ENCODE data around the gene OR8D1.

The OR8D1 gene

DNA sequence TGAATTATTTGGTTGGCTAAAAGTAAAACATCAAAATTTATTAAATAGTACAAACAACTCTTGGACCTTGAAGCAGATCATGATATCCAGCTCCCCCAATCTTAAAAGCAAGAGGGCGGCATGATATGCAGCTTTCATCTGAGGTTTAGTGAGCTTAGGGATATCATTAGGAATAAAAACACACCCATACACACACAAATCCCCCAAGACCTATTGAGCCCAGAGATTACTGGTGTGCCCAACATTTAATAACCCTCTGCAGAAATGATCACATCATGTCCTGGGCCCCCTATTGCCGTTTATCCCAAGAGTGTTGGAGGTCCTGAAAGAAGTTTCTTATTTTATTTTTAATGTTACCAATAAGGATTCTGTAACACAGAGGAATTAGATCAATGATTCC, at the start of gene OR8D1:
TSS of gene OR8D1 (minus strand) at position 101 of the 400 bp plus-strand sequence. CDS start 3,183 bp downstream, outside the sequence.
- DNase-seq = no peak

DNA sequence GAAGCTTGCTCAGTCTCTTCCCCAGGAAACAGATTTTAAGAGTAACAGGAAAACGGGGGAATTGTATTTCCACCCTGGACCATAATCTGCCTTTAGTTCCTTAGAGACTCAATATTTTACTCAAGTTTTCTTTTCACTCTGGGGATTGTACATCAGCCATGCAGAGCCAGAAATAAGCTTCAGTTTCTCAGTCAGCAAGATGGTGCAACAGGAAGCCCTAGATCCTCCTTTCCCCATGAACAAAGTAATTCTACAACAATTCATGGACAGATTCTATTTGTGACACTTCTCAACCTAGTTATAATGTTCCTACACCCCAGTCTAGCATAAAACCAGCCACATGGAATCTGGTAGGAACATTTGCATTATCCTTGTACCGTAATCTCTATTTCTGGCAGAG, 45.8 kb upstream of the OR8D1 start:
- no peak for DNase-seq

DNA sequence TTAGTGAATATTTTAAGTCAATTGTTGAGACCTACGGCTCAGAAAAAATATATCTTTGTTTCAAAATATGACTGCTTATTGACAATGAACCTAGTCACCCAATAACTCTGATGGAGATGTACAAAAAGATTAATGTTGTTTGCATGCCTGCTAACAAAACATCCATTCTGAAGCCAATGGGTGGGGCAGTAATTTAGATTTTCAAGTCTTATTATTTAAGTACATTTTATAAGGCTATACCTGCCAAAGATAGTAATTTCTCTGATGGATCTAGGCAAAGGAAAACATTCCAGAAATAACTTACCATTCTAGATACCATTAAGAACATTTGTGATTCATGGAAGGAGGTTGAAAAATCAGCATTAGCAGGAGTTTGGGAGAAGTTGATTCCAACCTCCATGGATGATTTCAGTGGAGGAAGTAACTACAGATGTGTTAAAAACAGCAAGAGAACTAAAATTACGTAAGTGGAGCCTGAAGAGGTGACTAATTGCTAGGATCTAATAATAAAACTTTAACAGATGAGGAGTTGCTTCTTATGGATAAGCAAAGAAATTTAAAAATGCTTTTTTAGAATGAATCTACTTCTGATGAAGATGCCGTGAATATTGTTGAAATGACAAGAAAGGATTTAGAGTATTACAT, 32.7 kb upstream of the OR8D1 start:
- DNase-seq = no peak

DNA sequence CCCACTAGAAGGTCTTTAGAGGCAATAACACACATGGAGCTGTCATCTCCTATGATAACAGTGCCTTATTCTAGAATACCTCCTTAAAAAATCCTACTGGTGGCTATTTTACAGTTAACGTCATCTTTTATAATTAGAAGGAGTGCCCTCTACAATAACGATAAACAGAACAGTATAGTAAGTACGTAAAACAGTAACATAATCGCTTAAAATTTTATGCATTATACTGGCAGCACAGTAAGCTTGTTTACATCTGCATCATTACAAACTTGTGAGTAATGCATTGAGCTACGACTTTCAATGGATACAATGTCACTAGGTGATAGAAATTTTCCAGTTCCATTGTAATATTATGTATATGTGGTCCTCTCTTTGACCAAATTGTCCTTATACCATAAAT, 30.6 kb upstream of the OR8D1 start:
- DNase-seq = no peak

DNA sequence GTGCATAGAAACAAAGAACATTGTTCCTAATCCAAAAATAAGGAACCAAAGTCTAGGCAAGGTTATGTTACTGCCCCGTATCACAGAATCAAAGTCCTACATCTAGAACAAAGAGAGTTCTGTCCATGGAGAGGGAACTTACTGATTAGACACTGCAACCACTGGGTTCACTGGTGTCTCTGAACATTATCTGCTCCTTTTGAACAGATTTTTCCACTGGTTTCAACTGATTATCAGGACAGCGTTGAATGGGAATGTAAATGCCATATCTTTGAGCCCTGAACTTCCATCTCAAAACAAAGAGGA, 26.3 kb upstream of the OR8D1 start:
- DNase-seq = no peak

DNA sequence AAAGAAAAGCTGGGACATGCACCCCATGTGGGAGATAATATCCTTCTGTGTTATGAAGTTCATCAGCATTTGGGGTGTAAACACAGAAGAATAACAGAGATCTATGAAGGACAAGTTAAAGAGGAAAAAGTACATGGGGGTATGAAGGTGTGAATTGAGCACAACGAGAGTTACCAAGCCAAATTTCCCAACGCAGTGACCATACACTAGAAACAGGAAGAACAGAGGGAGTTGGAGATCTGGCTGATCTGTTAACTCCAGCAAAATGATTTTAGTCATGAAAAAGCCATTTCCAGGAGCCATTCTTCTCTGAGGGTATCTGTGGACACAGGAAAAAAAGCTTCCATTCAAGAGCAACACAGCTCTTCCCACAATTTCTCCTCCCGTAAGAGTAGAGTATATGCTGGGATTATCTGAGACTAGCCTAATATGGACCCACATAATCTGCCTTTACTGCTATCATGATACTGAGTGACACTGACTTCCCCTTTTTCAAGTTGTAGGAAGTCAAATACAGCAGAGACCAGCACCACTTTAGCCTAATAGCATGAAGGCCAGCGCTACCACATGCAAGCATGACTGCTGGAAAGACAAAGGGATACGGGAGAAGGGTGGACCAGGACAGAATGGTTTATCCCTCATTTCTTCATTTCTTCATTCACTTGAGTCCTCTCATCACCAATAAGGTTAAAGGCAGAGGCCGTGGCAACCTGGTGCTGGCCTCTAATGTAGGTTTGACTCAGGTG, 25.8 kb upstream of the OR8D1 start:
- no peak for DNase-seq

DNA sequence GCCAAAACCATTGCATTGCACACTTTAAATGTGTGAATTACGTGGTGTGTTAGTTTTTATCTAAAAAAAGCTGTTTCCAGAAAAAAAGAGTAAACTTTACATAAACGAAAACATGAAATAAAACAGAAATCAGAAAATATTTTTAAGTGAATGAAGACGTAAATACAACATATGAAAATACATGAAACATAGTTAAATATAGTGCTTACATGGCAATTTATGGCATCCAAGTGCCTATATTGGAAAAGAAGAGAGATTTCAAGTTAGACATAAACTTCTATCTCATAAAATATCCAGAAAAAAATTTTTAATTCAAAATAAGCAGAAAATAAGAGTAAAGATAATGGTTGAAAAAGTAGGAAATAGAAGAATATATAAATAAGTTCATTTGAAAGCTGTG, 18.1 kb upstream of the OR8D1 start:
- DNase-seq = no peak

DNA sequence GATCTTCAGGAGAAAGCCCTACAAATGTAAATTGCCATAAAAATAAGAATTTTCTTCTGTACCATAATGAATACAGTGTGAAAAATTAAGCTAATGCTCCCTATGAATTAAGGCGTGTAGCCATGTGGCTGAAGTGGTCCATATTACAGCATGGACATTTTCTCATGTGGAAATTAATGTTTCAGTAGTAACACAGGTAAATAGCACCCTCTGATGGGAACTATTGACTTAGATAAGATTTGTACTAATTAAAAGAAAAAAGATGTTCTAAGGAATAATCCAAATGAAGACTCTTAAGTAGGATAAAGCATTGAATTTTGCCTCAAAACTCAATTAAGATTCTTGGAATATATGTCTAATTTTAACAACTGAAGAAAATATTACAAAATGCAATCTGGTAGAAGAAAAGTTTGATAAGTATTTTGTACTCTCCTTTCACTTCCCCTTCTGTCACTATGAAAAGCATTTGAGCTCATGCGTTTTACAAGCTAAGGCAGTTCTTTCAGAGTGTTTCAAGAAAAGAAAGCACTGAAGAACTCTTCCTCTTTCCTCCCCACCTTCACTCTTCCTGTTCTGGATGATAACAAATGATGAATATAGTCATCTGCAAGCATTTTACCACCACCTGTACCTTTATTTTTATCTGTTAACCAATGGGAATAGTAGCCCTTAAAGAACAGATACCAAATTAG, 16.2 kb upstream of the OR8D1 start:
- no peak for DNase-seq

DNA sequence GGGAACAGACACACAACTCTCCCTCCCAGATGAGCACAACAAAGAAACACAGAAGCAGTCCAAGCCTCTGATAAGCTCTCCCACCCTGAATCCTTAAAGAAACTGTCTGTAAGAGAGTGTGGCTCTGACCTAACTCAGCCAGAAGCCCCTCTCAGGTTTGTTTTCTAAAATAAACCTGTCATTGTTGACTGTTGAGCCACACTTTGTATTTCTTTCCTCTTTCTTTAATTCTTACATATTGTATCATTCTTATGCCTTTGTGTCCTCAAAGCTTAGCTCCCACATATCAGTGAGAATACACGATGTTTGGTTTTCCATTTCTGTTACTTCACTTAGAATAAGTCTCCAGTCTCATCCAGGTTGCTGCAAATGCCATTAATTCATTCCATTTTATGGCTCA, 14.0 kb upstream of the OR8D1 start:
- DNase-seq = no peak

DNA sequence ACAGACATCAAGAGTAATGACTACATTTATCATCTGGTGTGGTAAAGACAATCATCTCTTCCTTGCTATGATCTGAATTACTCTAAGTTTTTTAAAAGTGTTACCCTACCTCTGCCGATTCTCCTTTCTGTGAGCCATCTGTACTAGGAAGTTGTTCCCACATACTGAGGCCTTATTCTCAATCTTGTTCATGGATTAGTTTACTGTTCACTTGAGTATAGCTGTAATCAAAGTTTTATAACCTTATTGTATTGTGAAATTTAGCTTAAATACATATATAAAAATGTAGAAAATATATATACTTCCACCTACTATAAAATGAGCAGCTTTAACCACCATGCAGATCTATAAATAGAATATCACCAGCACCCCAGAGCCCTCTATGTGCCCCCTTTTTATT, 8.6 kb upstream of the OR8D1 start:
- no peak for DNase-seq

DNA sequence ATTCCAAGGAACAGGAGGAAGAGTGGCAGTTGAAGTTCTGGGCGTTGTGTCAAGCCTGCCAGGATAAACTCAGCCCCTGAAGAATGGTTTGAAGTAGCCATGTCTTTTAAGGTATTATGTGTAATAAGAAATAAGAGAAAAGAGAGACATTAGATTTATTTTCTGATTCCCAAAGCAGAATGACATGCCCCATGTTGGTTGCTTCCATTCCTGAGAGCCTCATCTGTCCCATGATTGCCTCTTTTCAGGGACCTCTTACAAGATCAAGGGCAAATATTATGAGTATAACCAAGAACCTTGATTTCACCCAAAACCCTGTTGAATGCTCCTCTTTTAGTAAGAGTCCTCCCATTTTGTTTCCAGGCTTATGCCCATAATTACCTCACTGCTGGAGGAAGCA, 6.3 kb upstream of the OR8D1 start, which contains the start of gene OR8D2:
TSS of gene OR8D2 (minus strand) at position 101 of the 400 bp plus-strand sequence. CDS start at position 101, 0 bp downstream.
- DNase-seq = no peak

DNA sequence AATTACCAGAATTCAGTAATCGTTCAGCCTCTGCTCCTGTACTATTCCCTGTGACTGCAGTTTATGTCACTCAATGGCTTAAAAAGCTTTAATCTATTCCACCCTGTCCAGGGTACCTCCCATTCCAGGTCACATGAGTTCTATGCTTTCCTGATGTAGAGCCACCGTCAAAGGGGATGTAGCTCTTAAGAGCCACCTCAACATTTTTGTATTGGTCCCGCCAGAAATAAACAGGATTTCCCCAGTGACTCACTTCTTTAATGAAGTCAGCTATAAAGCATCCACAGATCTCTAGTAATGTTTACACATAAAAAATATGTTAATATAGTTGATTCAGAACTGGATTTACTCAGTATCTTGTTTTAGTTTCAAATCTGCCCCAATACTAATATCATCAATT, 1.3 kb upstream of the OR8D1 start:
- DNase-seq = no peak

DNA sequence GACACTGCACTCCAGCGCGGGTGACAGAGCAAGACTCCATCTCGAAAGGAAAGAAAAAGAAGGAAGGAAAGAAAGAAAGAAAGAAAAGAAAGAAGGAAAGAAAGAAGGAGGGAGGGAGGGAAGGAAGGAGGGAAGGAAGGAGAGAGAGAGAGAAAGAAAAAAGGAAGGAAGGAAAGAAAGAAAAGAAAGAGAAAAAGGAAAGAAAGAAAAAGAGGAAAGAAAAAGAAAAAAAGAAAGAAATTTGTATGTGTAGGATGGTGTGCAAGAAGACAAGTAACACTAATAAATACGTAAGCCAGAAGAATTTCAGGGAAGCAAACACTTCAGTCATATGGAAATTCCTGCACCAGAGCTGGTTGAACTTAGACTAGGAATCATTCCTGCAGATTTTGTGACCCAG, 618 bp downstream of the OR8D1 start:
- DNase-seq = no peak

DNA sequence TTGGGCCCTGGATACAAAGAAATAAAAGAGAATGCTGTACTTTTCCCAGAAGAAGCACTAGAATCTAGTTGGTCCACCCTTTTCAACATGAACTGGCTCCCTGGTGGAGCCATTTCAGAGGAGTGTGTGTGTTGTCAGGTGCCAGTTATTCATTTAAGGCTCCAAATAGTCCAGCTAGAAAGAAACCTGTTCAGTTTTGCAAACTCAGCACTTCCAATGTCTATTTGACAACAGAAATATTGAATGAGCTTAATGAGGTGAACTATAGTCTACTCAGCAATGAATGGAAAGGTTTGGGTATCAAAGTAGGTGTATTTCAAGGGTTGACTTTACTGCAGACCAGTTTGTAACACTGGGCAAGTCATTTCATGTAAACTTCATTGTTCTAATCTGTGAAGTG, 2.1 kb downstream of the OR8D1 start:
- no peak for DNase-seq

DNA sequence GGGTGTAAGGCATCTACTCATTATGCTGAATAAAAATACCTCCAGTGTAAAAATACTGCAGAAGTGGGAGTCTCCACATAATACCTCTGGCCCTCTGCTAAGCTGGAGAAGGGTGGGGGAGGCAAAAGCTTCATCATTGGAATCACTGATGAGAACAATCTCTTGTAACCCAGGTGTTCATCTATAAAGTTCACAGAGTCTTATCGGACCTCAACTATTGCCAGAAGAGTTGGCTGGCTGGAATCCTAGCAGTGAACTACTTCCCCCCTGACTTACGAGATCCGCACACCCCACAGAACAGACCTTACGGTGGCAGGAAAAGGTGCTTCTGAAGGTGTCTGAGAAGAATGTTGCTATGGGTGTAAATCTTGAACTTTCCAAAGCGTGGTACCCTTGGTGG, 2.5 kb downstream of the OR8D1 start:
- no peak for DNase-seq

DNA sequence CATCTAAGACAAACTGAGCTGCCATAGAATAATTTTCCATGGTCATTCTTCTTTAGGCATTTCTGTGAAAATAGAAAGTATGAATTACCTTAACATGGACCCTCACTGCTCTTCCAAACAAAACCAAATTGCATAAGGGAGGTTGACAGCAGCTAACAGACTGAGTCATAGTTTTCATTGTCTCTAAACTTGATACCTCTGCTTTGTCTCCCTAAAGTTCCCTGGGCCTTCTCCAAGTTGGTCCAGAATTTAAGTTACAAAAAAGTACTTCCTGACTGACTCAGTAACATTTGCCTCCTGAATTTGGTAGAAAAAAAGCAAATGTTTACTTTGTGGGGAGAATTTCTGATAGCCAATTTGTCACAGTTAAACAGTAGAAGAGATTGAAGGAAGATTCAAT, 3.0 kb downstream of the OR8D1 start:
- DNase-seq = no peak

DNA sequence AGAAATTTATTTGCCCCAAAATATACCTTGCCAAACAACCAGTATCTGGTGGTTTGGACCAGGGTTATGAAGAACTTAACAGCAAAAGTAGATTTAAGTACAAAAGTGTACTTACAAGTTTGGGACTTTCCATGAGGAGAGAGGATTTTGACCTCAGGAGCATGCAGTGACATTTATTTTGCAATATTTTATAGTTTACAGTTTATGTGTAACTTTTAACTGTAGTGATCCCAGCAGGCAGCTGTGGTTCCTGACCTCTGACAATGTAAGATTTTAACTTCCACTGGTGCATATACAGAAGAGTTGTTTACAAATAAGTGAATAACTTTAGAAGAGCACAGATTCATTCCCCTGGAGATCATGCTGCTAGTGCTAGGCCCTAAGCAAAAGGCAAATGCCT, 6.7 kb downstream of the OR8D1 start:
- no peak for DNase-seq

DNA sequence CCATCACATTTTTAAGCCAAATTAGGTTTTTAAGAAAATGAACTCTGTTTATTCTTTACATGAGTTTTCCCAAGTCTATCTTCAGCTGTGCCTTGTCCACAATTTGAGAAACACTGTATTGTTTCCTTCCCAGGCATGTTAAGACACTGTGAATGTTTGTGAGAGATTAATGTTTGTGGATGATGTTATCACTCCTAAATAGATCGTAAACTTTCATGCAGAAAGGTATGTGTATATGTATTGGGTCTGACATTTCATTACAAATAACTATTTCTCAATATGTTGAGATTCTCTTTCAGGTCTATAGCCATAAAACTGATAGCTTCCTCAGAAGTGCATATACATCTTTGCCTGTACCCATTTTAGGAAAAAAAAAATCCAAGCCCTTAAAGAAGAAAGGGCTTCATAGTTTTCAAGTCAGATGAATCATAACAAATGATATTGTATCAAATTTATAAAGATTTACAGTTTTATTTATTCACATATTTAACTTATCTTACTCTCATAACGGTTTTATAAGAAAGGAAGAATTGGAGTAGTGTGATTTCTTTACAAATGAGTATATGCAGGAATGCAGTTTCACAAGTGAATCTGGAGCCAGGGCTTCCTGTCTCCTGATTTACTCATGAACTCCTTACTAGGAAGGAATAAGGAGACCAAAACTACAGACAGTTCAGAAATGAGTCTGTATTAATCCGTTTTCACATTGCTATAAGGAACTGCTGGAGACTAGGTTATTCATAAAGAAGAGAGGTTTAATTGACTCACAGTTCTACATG, 11.2 kb downstream of the OR8D1 start:
- no peak for DNase-seq

DNA sequence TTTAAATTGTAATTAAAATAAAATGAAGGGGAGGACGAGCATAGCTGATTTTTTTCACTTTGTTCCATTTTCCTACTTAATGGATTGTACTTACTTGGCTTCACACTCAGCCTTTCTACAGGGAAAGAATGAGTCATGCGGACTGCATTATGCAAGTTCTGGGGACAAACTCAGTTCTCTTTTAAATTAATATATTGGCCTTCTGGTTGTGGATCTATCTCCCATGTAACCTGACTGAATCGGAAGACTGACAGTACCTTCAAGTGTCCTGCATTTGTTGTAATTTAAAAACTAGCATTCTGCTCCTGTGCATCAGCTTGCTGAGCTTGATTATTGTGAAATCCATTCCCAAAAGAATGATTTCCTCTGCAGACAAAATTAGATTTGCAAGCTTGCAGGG, 12.2 kb downstream of the OR8D1 start:
- DNase-seq = no peak

DNA sequence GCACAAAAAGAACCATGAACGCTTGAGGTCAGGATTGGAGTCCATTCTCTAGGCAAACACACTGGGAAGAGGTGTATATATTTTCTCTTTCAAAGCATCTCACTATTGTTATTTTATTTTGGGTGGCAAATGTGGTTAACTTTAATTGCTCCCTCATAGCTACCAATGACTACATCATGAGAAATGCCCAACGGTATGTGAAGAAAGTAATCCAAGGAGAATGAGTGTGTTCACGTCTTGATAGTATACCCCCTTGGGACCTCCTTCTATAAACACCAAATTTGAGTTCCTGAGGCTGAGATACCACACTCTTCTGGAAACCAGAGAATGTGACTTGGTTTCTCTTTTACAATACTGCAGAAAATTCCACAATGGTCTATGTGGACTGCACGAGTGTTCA, 15.8 kb downstream of the OR8D1 start:
- DNase-seq = no peak

DNA sequence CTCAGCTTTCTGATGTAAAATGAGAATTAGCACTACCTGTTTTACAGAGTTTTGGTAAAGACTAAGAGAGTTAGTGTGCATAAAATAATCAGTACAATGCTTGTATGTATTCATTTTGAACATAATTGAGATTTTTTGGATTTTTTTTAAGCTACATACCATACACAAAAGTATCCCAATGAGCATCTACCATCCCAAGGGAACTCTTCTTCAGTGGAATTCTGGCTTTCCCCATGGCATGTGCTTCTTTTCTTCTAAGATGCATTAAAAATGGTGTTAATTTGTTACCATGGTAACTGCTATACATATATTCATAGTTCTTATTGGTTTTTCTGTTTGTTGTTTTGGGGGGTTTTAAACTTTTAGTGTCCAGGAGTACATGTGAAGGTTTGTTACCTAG, 17.7 kb downstream of the OR8D1 start:
- DNase-seq = no peak

DNA sequence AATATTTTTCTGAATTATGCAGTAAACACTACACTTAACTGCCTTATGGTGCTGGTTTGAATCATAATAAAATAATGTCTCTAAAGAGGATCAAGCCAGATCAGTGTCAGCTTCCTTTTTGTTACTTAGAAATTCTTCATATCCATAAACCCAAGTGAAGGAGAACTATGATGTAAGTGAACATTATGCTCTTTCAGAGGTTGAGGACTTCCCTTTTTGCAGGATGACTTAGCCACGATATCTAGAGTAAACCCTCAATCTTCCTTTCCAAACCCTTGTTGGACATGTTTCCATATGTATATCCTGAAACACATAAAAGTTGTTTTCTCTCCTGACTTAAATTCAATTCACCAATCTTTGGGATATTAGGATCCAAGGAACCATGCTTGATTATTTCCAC, 19.1 kb downstream of the OR8D1 start:
- DNase-seq = no peak

DNA sequence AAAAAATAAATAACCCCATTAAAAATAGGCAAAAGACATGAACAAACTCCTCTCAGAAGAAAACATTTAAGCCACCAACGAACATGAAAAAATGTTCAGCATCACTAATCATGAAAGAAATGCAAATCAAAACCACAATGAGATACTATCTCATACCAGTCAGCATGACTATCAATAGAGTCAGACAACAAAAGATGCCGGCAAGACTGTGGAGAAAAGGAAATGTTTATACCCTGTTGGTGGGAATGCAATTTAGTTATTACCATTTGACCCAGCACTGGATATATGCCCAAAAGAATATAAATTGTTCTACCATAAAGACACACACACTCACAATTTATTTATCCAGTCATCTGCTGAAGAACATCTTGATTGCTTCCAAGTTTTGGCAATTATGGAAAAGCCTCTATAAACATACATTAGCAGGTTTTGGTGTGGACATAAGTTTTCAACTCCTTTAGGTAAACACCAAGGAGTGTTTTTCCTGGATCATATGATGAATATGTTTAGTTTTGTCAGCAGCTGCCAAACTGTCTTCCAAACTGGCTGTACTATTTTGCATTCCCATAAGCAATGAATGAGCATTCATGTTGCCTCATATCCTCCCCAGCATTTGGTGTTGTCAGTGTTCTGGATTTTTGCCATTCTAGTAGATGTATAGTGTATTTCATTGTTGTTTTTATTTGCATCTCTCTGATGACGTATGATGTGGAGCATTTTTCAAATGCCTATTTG, 28.0 kb downstream of the OR8D1 start:
- DNase-seq = no peak
